Liver (tissue), 9 donors: Measurements from ENCODE around the gene DDX1. TPM values are rescaled to one million over a fixed set of nuclear protein-coding genes. Genes with fewer than 3 reads are reported as not detected.

ENCODE experiments used
- DNase-seq: peaks from one replicate; pipeline ENCODE4 v3.0.0-alpha.2; 2017; ENCODE audit warnings: low spot score
- H3K27ac ChIP-seq, 2 donors: one replicate each; pipeline ENCODE4 v1.7.0; 2013; ENCODE audit warnings: inconsistent platforms in 2 of 2, low read length in 2 of 2, control low read depth in 1 of 2, low read depth in 1 of 2, mild to moderate bottlenecking in 1 of 2
- H3K27me3 ChIP-seq, 4 donors: one replicate each; pipeline versions ENCODE4 v1.6.1 to v1.7.0; 2013; ENCODE audit warnings: low read length in 3 of 4, inconsistent platforms in 1 of 4, mild to moderate bottlenecking in 1 of 4, moderate library complexity in 1 of 4; ENCODE audit not compliant: control insufficient read depth in 4 of 4, insufficient read depth in 4 of 4
- H3K36me3 ChIP-seq, 4 donors: one replicate each; pipeline versions ENCODE4 v1.6.1 to v1.7.0; 2013; ENCODE audit warnings: low read length in 3 of 4, mild to moderate bottlenecking in 3 of 4, low read depth in 1 of 4, moderate library complexity in 1 of 4; ENCODE audit not compliant: control insufficient read depth in 4 of 4, insufficient read depth in 3 of 4
- H3K4me1 ChIP-seq, 4 donors: one replicate each; pipeline versions ENCODE4 v1.6.1 to v1.7.0; 2013; ENCODE audit warnings: low read length in 3 of 4, mild to moderate bottlenecking in 3 of 4, moderate library complexity in 1 of 4; ENCODE audit not compliant: control insufficient read depth in 4 of 4, insufficient read depth in 4 of 4
- H3K4me3 ChIP-seq, 3 donors: one replicate each; pipeline versions ENCODE4 v1.6.1 to v1.7.0; 2013; ENCODE audit warnings: low read length in 3 of 3, control low read depth in 1 of 3, low read depth in 1 of 3, mild to moderate bottlenecking in 1 of 3
- H3K9ac ChIP-seq, 2 donors: one replicate each; pipeline ENCODE4 v1.7.0; 2013; ENCODE audit warnings: low read length in 2 of 2, mild to moderate bottlenecking in 2 of 2, moderate library complexity in 2 of 2, control low read depth in 1 of 2, low read depth in 1 of 2
- H3K9me3 ChIP-seq, 4 donors: one replicate each; pipeline versions ENCODE4 v1.6.1 to v1.7.0; 2013; ENCODE audit warnings: low read length in 3 of 4; ENCODE audit not compliant: control insufficient read depth in 4 of 4
- FOXA1 ChIP-seq: IDR thresholded peaks from 2 replicates; pipeline ENCODE4 v1.6.1; 2016; ENCODE audit warnings: antibody characterized with exemption
- FOXA2 ChIP-seq: IDR thresholded peaks from 2 replicates; pipeline ENCODE4 v1.6.1; 2016; ENCODE audit warnings: antibody characterized with exemption
- GABPA ChIP-seq, 2 donors: IDR thresholded peaks in 1 of 2; conservative IDR thresholded peaks in 1 of 2; 2 replicates each; pipeline ENCODE4 v1.6.1; 2016; ENCODE audit warnings: antibody characterized with exemption in 2 of 2, mild to moderate bottlenecking in 1 of 2, moderate library complexity in 1 of 2
- HNF4A ChIP-seq, 2 donors: conservative IDR thresholded peaks; 2 replicates each; pipeline ENCODE4 v1.6.1; 2016; ENCODE audit warnings: antibody characterized with exemption in 2 of 2, mild to moderate bottlenecking in 2 of 2
- HNF4G ChIP-seq: IDR thresholded peaks from 2 replicates; pipeline ENCODE4 v1.6.1; 2016; ENCODE audit warnings: antibody characterized with exemption
- JUND ChIP-seq, 2 donors: IDR thresholded peaks; 2 replicates each; pipeline ENCODE4 v1.6.1; 2016; ENCODE audit warnings: antibody characterized with exemption in 2 of 2
- NR2F2 ChIP-seq: IDR thresholded peaks from 2 replicates; pipeline ENCODE4 v1.6.1; 2016; ENCODE audit warnings: antibody characterized with exemption
- RAD21 ChIP-seq, 2 donors: IDR thresholded peaks; 2 replicates each; pipeline ENCODE4 v1.6.1; 2016; ENCODE audit warnings: antibody characterized with exemption in 2 of 2, mild to moderate bottlenecking in 2 of 2
- RXRA ChIP-seq, 2 donors: IDR thresholded peaks; 2 replicates each; pipeline ENCODE4 v1.6.1; 2017 to 2018; ENCODE audit warnings: antibody characterized with exemption in 2 of 2, mild to moderate bottlenecking in 1 of 2
- SP1 ChIP-seq: IDR thresholded peaks from 2 replicates; pipeline ENCODE4 v1.6.1; 2018; ENCODE audit warnings: antibody characterized with exemption, mild to moderate bottlenecking
- TAF1 ChIP-seq: conservative IDR thresholded peaks from 2 replicates; pipeline ENCODE4 v1.6.1; 2016; ENCODE audit warnings: antibody characterized with exemption, mild to moderate bottlenecking
- WGBS: extraction: QIAGEN DNeasy Blood & Tissue Kit; methylation state at CpG from one replicate; pipeline ENCODE4 v1.1.7; 2013; 5-methylcytosine and 5-hydroxymethylcytosine counted together
- polyA plus RNA-seq, 2 donors: library from polyadenylated mRNA; stranded (reverse) in 1 of 2; unstranded in 1 of 2; fragments of 200-250 nt in 1 of 2; fragments of >200 nt in 1 of 2; fragmentation: Nextera tagmentation in 1 of 2; extraction: Ambion mirVana in 1 of 2; gene quantifications; one replicate each; pipeline versions ENCODE4 v1.2.1 to v1.2.3, GENCODE V29; 2013 to 2015
- total RNA-seq, 2 donors: library from RNA; depleted of rRNA; stranded (reverse); fragments of >200 nt; gene quantifications; one replicate each; pipeline ENCODE4 v1.2.3, GENCODE V29; 2014
- TF ChIP-seq, protein P1 (sequence below): IDR thresholded peaks from 2 replicates; pipeline ENCODE4 v1.6.1; 2016; ENCODE audit warnings: antibody characterized with exemption
- donor health status: healthy.
- donor health status: healthy.
- donor health status: healthy.
- donor health status: healthy.
- donor health status: healthy.

DDX1 gene
- total and polyA plus RNA-seq, 4 donors = 31.7 to 43.9 (median 38.8) TPM

DNA sequence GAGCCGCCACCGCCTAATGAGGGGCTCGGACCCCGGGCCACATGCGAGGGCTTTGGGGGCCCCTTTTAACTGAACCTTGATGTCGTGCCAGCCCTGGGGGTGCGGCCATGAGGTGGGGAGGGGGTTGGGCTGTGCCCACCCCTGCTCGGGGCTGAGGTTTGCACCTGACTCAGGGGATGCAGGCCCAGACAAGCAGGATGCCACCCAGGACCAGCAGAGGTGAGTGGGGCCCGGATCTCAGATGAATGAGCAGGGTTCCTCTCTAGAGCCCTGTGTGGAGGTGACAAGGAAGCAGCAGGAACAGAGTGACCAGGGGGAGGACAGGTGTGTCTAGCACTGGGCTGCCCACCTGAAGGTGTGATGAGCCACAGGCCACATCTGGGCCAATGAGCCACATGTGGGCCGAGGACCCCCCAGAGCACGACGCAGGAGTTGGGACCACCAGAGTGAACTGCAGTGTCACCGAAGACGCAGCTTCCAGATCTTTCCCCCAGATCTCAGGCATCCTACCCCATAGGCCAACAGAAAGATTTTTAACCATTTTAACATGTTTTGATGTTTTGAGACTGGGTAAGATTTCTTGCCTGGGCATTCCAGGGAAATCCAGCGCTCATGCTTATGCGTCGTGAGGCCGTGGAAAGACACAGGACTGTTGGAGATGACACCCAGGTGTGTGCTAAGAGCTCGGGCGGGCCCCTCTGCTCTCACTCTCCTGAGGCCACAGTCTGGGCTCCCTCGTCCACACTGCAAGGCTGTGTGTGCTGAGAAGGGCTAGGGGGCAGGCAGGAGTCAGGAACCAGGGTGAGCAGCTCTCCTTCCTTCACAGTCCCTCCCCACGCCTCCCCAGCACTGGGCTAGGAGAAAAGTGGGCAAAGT, 73.6 kb downstream of the DDX1 start:
- Histone ChIP-seq H3K4me1 (no peaks in the 10 kb centered on the region), H3K27me3 (no peaks in the 10 kb centered on the region), H3K9ac (no peak overlapping the region), H3K4me3 (no peak overlapping the region), H3K27ac (no peak overlapping the region), H3K36me3 (no peaks in the 10 kb centered on the region), H3K9me3 (no peaks in the 10 kb centered on the region)
- 92% methylated on average over 22 of the region's 22 CpGs for WGBS
- no peak for DNase-seq
- TF ChIP-seq FOXA2 (no peak), GABPA (IDR thresholded peaks at IDR 0.05 in 1 of 2, conservative IDR thresholded peaks at IDR 0.05 in 1 of 2) (no peak), RXRA (IDR thresholded peaks at IDR 0.05) (no peak), TAF1 (no peak), FOXA1 (no peak), RAD21 (IDR thresholded peaks at IDR 0.05) (no peak), HNF4A (conservative IDR thresholded peaks at IDR 0.05) (no peak), SP1 (no peak)
- TF ChIP-seq, protein P1, sequence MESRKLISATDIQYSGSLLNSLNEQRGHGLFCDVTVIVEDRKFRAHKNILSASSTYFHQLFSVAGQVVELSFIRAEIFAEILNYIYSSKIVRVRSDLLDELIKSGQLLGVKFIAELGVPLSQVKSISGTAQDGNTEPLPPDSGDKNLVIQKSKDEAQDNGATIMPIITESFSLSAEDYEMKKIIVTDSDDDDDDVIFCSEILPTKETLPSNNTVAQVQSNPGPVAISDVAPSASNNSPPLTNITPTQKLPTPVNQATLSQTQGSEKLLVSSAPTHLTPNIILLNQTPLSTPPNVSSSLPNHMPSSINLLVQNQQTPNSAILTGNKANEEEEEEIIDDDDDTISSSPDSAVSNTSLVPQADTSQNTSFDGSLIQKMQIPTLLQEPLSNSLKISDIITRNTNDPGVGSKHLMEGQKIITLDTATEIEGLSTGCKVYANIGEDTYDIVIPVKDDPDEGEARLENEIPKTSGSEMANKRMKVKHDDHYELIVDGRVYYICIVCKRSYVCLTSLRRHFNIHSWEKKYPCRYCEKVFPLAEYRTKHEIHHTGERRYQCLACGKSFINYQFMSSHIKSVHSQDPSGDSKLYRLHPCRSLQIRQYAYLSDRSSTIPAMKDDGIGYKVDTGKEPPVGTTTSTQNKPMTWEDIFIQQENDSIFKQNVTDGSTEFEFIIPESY = no peak

- TF ChIP-seq NR2F2 (no peak), FOXA1 (no peak)
- H3K9me3 ChIP-seq = no peaks in the 10 kb centered on the region
- H3K27ac ChIP-seq = no peak overlapping the region
- 93% methylated on average over 9 of the region's 9 CpGs for WGBS
- no peaks in the 10 kb centered on the region for H3K27me3 ChIP-seq
- DNase-seq = no peak
- no peak overlapping the region for H3K4me3 ChIP-seq
- H3K9ac ChIP-seq = no peak overlapping the region
- H3K36me3 ChIP-seq = no peaks in the 10 kb centered on the region
- no peaks in the 10 kb centered on the region for H3K4me1 ChIP-seq
Measured at GRCh38 chr2:15665943-15666460, 74.3 kb downstream of the DDX1 start.

DNA sequence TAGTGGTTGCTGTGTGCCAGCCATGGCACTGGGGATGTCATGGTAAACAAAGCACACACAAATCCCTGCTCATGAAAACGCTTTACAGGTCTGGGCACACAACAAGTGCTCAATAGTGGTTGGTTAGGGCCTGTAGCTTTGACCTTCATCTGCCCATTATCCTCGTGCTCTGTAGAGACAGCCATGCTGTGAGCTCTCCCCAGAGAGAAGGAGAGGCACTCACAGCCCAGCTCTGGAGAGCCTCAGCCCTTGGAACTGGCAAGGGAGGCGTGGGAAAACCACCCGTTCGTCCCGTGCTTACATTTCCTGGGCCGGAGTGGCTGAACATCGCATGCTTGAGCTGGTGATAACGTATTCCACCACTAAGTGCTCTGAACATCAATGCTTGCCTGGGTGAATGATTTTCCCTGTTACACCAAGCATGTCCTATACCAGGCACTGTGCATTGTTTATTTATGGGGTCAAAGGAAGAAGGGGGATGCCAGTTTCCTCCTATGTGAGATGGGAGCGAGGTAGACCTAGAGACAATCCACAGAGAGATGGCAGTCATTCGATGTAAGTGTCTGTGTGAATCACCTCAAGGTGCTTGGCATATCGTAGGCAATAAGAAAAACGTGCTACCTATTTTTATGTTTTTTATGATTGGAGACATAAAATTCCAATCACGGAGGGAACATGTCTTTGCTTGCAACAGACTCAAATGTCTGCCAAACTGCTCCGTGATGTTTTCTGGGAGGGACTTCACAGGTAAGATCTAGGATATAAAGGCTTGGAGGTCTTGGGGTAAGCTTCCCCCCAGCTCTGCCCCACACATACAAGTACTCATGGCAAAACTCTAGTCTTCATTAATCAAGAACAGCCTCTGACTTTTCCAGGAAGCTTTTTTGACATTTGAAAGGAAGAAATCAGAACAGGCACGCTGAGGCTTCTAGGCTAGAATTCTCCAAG, 75.5 kb downstream of the DDX1 start:
- no peak overlapping the region for H3K27ac ChIP-seq
- 87% methylated on average over 16 of the region's 16 CpGs for WGBS
- DNase-seq = no peak
- no peaks in the 10 kb centered on the region for H3K36me3 ChIP-seq
- H3K4me1 ChIP-seq = no peaks in the 10 kb centered on the region
- H3K4me3 ChIP-seq = no peak overlapping the region
- no peak for TF ChIP-seq JUND (IDR thresholded peaks at IDR 0.05)
- no peak for TF ChIP-seq HNF4G
- H3K9ac ChIP-seq = no peak overlapping the region
- H3K9me3 ChIP-seq = no peaks in the 10 kb centered on the region
- H3K27me3 ChIP-seq = no peaks in the 10 kb centered on the region
